Spleen (tissue), 11 donors: ENCODE results near the gene UBL4A. TPM values are rescaled to one million over a fixed set of nuclear protein-coding genes. Genes with fewer than 3 reads are reported as not detected.

Source experiments
- DNase-seq: peaks from one replicate; pipeline ENCODE4 v3.0.0-alpha.2; 2020
- H3K27ac ChIP-seq, 8 donors: fragments of 200-600 bp; sonication (generic) in 7 of 8; 1 replicate in 4 of 8; 2 replicates in 4 of 8; pipeline versions ENCODE4 v1.5.0 to v1.8.0; 2016 to 2021; ENCODE audit warnings: inconsistent platforms in 4 of 8, mild to moderate bottlenecking in 4 of 8, moderate library complexity in 1 of 8
- H3K27me3 ChIP-seq, 7 donors: fragments of 200-600 bp; sonication (generic) in 6 of 7; replicated peaks in 1 of 7; 1 replicate in 4 of 7; 2 replicates in 3 of 7; pipeline versions ENCODE4 v1.5.0 to v1.8.0; 2016 to 2021; ENCODE audit warnings: inconsistent platforms in 3 of 7, mild to moderate bottlenecking in 1 of 7
- H3K36me3 ChIP-seq, 6 donors: fragments of 200-600 bp; sonication (generic) in 5 of 6; 1 replicate in 4 of 6; 2 replicates in 2 of 6; pipeline versions ENCODE4 v1.5.0 to v1.8.0; 2016 to 2021; ENCODE audit warnings: inconsistent platforms in 2 of 6
- H3K4me1 ChIP-seq, 6 donors: fragments of 200-600 bp; sonication (generic) in 5 of 6; 1 replicate in 3 of 6; 2 replicates in 3 of 6; pipeline versions ENCODE4 v1.5.0 to v1.8.0; 2016 to 2021; ENCODE audit warnings: inconsistent platforms in 3 of 6
- H3K4me3 ChIP-seq, 8 donors: fragments of 200-600 bp; sonication (generic) in 7 of 8; 1 replicate in 4 of 8; 2 replicates in 4 of 8; pipeline versions ENCODE4 v1.5.0 to v1.8.0; 2016 to 2021; ENCODE audit warnings: inconsistent platforms in 4 of 8, mild to moderate bottlenecking in 4 of 8, moderate library complexity in 2 of 8
- H3K9me3 ChIP-seq, 8 donors: fragments of 200-600 bp; sonication (generic) in 7 of 8; 1 replicate in 4 of 8; 2 replicates in 4 of 8; pipeline versions ENCODE4 v1.5.0 to v1.8.0; 2016 to 2021; ENCODE audit warnings: inconsistent platforms in 4 of 8
- POLR2A ChIP-seq, 3 donors: fragments of 450-650 bp; IDR thresholded peaks; one replicate each; pipeline ENCODE4 v1.5.1; 2017; ENCODE audit warnings: antibody characterized with exemption in 3 of 3, mild to moderate bottlenecking in 1 of 3
- POLR2AphosphoS5 ChIP-seq, 3 donors: sonication (generic); formaldehyde crosslinking; IDR thresholded peaks; one replicate each; pipeline ENCODE4 v1.5.1; 2017; ENCODE audit warnings: antibody characterized with exemption in 3 of 3
- WGBS, 5 donors: extraction: QIAGEN DNeasy Blood & Tissue Kit in 3 of 5; methylation state at CpG; one replicate each; pipeline versions ENCODE4 v1.1.5 to v1.1.7; 2013 to 2018; 5-methylcytosine and 5-hydroxymethylcytosine counted together
- intact Hi-C: fragments of 100-400 bp; cut with DNase I; formaldehyde crosslinking; loops from one replicate; pipeline ENCODE4 v1.15.0; 2023; ENCODE audit warnings: low total_unique reads
- polyA plus RNA-seq, 3 donors: library from polyadenylated mRNA; stranded (reverse); fragments of 200-250 nt; gene quantifications; one replicate each; pipeline ENCODE4 v1.2.1, GENCODE V29; 2013
- total RNA-seq, 7 donors: library from RNA; depleted of rRNA in 3 of 7; stranded (reverse); fragments of >200 nt in 3 of 7; fragmentation: NEBNext Ultra II Directional in 4 of 7; extraction: Animal tissue kit (Norgen Biotek cat#: 25700) in 4 of 7; gene quantifications; one replicate each; pipeline versions ENCODE4 v1.1.0 to v1.2.1, GENCODE V29; 2016 to 2021
- TF ChIP-seq, protein P1 (sequence below), 11 experiments: fragments of 200-600 bp in 7 of 11; fragments of 450-650 bp in 4 of 11; sonication (generic) in 4 of 11; IDR thresholded peaks in 8 of 11; conservative IDR thresholded peaks in 3 of 11; 1 replicate in 7 of 11; 2 replicates in 4 of 11; pipeline versions ENCODE4 v1.4.0 to v1.8.0; 2016 to 2021; ENCODE audit warnings: antibody characterized with exemption in 11 of 11, inconsistent platforms in 4 of 11, mild to moderate bottlenecking in 1 of 11
- donor health status: healthy with polysubstance abuse.
- donor health status: DM: no; HTN: no; CAD: no; lungs with moderate emphysema.
- donor health status: DM: no; HTN: no; CAD: no.
- donor health status: Bipolar disorder and iron deficiency.
- donor health status: healthy.
- donor health status: DM: no; HTN: no; CAD: no.
- donor health status: DM: yes; HTN: yes; CAD: no.

The UBL4A gene
- total and polyA plus RNA-seq, 10 donors = 13.4 to 36.3 (median 21.8) TPM

GRCh38 chrX:154489182-154489581 lies 2.8 kb upstream of the UBL4A start:
- H3K27ac ChIP-seq = peak overlapping the region in 4 of 8 donors; percentile 91 to 96 (median 96)
- H3K4me3 ChIP-seq = peak overlapping the region in 3 of 8 donors; percentile 50 to 78 (median 51)
- H3K27me3 ChIP-seq = no peaks in the 10 kb centered on the region
- peak; percentile 70 for DNase-seq
- H3K9me3 ChIP-seq = no peaks in the 10 kb centered on the region
- H3K4me1 ChIP-seq = peaks cover 0 to 59% (median 38%) of the 10 kb centered on the region in 6 donors
- intact Hi-C loops = no loop called here
- peaks cover 0 to 28% (median 0%) of the 10 kb centered on the region in 6 donors for H3K36me3 ChIP-seq
- TF ChIP-seq POLR2AphosphoS5 (IDR thresholded peaks at IDR 0.05) (no peak), POLR2A (IDR thresholded peaks at IDR 0.05) (no peak)
- TF ChIP-seq, protein P1, sequence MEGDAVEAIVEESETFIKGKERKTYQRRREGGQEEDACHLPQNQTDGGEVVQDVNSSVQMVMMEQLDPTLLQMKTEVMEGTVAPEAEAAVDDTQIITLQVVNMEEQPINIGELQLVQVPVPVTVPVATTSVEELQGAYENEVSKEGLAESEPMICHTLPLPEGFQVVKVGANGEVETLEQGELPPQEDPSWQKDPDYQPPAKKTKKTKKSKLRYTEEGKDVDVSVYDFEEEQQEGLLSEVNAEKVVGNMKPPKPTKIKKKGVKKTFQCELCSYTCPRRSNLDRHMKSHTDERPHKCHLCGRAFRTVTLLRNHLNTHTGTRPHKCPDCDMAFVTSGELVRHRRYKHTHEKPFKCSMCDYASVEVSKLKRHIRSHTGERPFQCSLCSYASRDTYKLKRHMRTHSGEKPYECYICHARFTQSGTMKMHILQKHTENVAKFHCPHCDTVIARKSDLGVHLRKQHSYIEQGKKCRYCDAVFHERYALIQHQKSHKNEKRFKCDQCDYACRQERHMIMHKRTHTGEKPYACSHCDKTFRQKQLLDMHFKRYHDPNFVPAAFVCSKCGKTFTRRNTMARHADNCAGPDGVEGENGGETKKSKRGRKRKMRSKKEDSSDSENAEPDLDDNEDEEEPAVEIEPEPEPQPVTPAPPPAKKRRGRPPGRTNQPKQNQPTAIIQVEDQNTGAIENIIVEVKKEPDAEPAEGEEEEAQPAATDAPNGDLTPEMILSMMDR (IDR thresholded peaks at IDR 0.05 in 8 of 11, conservative IDR thresholded peaks at IDR 0.05 in 3 of 11) = no peak
- 85 to 94% (median 94%) methylated on average over 3 to 4 of the region's 4 CpGs; no CpG with 5 or more reads in 1 of the 5 donors for WGBS, 5 donors

DNA sequence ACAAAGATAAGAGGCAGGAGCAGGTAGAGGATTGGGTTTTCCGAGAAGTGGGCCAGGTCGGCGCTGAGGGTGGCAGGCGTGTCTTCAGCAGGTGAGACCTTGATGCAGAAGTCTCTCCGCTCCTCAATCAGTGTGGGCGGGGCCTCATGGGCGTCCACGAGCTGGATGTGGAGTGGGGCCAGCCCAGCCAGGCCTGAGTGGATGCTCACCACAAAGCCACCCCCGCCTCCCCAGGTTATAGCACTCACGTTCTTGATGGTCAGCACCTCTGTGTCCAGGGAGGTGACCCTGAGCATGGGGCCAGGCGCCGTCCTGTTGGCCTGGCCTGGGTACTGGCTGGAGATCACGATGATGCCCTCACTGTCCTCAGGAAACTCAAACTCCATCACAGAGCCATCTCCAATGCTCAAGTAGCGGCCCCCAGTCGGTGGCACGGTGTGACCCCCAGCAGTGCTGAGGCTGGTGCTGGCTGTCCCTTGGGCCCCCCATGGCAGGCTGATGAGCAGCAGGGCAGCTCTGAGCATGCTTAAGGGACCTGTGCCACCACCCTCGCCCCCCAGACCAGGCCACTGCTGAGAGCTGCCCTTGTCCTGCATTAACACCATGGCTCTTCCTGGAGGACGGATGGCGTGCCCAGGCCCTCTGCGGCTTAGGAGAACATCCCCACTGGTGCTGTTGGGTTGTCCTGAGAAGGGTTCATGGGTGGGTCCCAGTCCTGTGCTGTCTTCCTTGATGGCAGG lies 2.1 kb upstream of the UBL4A start:
- TF ChIP-seq POLR2AphosphoS5 (IDR thresholded peaks at IDR 0.05) (no peak), POLR2A (IDR thresholded peaks at IDR 0.05) (no peak)
- TF ChIP-seq, protein P1 (IDR thresholded peaks at IDR 0.05 in 8 of 11, conservative IDR thresholded peaks at IDR 0.05 in 3 of 11) = no peak
- Histone ChIP-seq H3K36me3 (peaks cover 0 to 35% (median 0%) of the 10 kb centered on the region in 6 donors), H3K9me3 (no peaks in the 10 kb centered on the region), H3K4me3 (no peak overlapping the region), H3K27ac (peak overlapping the region in 1 of 8 donors; percentile 96), H3K27me3 (no peaks in the 10 kb centered on the region), H3K4me1 (peaks cover 0 to 64% (median 39%) of the 10 kb centered on the region in 6 donors)
- peak; percentile 77 for DNase-seq
- WGBS, 5 donors = 88 to 95% (median 91%) methylated on average over 14 to 20 of the region's 20 CpGs; no CpG with 5 or more reads in 1 of the 5 donors
- intact Hi-C loops = no loop called here

DNA sequence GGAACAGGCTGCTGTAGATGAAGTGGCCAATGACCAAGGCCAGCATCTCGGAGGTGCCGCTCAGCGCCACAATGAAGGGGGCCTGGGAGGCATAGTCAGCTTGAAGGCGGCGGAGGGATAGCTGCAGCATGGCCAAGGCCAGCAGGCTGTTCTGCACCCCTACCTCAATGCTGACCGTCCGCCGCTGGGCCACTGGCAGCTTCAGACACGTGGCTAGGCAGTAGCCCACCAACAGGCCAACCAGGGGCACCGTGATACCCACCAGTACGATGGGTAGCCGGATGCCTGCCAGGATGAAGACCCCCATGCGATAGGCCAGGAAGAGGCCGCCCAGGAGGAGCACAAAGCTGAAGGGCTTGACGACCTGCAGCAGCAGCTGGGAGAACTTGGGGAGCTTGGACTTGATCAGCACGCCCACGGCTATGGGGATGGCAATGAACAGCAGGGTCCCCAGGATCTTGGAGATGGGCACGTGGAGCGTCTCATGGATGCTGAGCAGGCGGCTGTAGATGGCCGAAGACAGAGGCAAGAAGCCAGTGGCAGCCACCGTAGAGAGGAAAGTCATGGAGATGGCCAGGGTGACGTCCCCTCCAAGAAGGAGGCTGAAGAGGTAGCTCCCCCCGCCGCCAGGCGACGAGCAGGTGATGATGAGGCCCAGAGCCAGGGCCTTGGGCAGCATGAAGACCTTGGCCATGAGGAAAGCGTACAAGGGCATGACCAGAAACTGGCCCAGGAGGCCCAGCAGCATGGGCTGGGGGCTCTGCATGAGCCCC lies 1.3 kb upstream of the UBL4A start:
- peaks cover 0 to 64% (median 39%) of the 10 kb centered on the region in 6 donors for H3K4me1 ChIP-seq
- TF ChIP-seq, protein P1 (IDR thresholded peaks at IDR 0.05 in 8 of 11, conservative IDR thresholded peaks at IDR 0.05 in 3 of 11) = no peak
- TF ChIP-seq POLR2AphosphoS5 (IDR thresholded peaks at IDR 0.05) (no peak), POLR2A (IDR thresholded peaks at IDR 0.05) (no peak)
- H3K27ac ChIP-seq = peak overlapping the region in 3 of 8 donors; percentile 87 to 90 (median 88)
- H3K4me3 ChIP-seq = no peak overlapping the region
- peak; percentile 79 for DNase-seq
- intact Hi-C loops = no loop called here
- H3K36me3 ChIP-seq = peaks cover 0 to 36% (median 0%) of the 10 kb centered on the region in 6 donors
- H3K9me3 ChIP-seq = no peaks in the 10 kb centered on the region
- H3K27me3 ChIP-seq = no peaks in the 10 kb centered on the region
- 85 to 100% (median 93%) methylated on average over 3 to 28 of the region's 28 CpGs for WGBS, 5 donors
